Caco-2 (cell line): Measurements from ENCODE around the gene CCDC116. TPM values are rescaled to one million over a fixed set of nuclear protein-coding genes. Genes with fewer than 3 reads are reported as not detected.

ENCODE experiments used
- BruUV-seq: library from RNA; stranded (reverse); fragments of 400-500 nt; replicated peaks from 2 replicates; lab custom pipeline; 2021; lab: Mats Ljungman, UMichigan
- CTCF ChIA-PET: fragments of 300-600 bp; sonication (Branson Sonifier 250); formaldehyde crosslinking; loops from one replicate; lab custom pipeline; 2022; ENCODE audit warnings: antibody characterized with exemption; lab: Charles Lee
- POLR2A ChIA-PET: fragments of 300-600 bp; sonication (Branson Sonifier 250); formaldehyde crosslinking; loops from one replicate; lab custom pipeline; 2022; ENCODE audit warnings: antibody characterized with exemption; lab: Charles Lee
- DNase-seq, 2 experiments: peaks; one replicate each; pipeline versions ENCODE4 v3.0.0 to v3.0.0-alpha.2; 2020 to 2022
- H3K27me3 ChIP-seq: replicated peaks from 2 replicates; pipeline ENCODE4 v1.6.0; 2011; ENCODE audit warnings: low read length; ENCODE audit not compliant: control insufficient read depth, insufficient read depth
- H3K36me3 ChIP-seq: 2 replicates; pipeline ENCODE4 v1.5.1; 2011; ENCODE audit warnings: low read length; ENCODE audit not compliant: control insufficient read depth, insufficient read depth
- H3K4me1 ChIP-seq: fragments of 250-450 bp; sonication (Bioruptor Pico); 2 replicates; pipeline ENCODE4 v1.5.1; 2020; ENCODE audit warnings: mild to moderate bottlenecking
- H3K4me3 ChIP-seq: 2 replicates; pipeline ENCODE4 v1.5.1; 2011; ENCODE audit warnings: low read depth, mild to moderate bottlenecking, control low read depth, low read length
- H3K9me3 ChIP-seq: fragments of 250-450 bp; sonication (Bioruptor Pico); 2 replicates; pipeline ENCODE4 v1.5.1; 2020; ENCODE audit warnings: mild to moderate bottlenecking, moderate library complexity
- H3K27ac Mint-ChIP-seq: one replicate; pipeline ENCODE4 v1.8.0; 2022; ENCODE audit warnings: mixed read lengths; ENCODE audit not compliant: unreplicated experiment
- H3K27me3 Mint-ChIP-seq: one replicate; pipeline ENCODE4 v1.8.0; 2022; ENCODE audit warnings: mixed read lengths; ENCODE audit not compliant: insufficient read depth, unreplicated experiment
- H3K36me3 Mint-ChIP-seq: one replicate; pipeline ENCODE4 v1.8.0; 2022; ENCODE audit warnings: mild to moderate bottlenecking, mixed read lengths; ENCODE audit not compliant: insufficient read depth, unreplicated experiment
- H3K4me1 Mint-ChIP-seq: one replicate; pipeline ENCODE4 v1.8.0; 2022; ENCODE audit warnings: low read depth, mixed read lengths; ENCODE audit not compliant: unreplicated experiment
- H3K4me3 Mint-ChIP-seq: one replicate; pipeline ENCODE4 v1.8.0; 2022; ENCODE audit warnings: mild to moderate bottlenecking, moderate library complexity, mixed read lengths; ENCODE audit not compliant: unreplicated experiment
- H3K9me3 Mint-ChIP-seq: one replicate; pipeline ENCODE4 v1.8.0; 2022; ENCODE audit warnings: mixed read lengths; ENCODE audit not compliant: unreplicated experiment
- intact Hi-C: fragments of 100-400 bp; cut with micrococcal nuclease; formaldehyde crosslinking; loops from one replicate; pipeline ENCODE4 v1.10.0; 2022; ENCODE audit not compliant: unreplicated experiment
- total RNA-seq: library from RNA; stranded (reverse); gene quantifications from 2 replicates; pipeline ENCODE4 v1.2.3, GENCODE V29; 2022
- TF ChIP-seq, protein P1 (sequence below), 2 experiments: fragments of 200-600 bp in 1 of 2; IDR thresholded peaks; 1 replicate in 1 of 2; 2 replicates in 1 of 2; pipeline versions ENCODE4 v1.5.1 to v1.8.0; 2011 to 2022; ENCODE audit warnings: antibody characterized with exemption in 1 of 2, control low read depth in 1 of 2, inconsistent platforms in 1 of 2, low read depth in 1 of 2, low read length in 1 of 2, mild to moderate bottlenecking in 1 of 2, moderate library complexity in 1 of 2; ENCODE audit not compliant: insufficient read depth in 1 of 2, severe bottlenecking in 1 of 2, unreplicated experiment in 1 of 2

CCDC116 gene
- total RNA-seq, 1 experiment from 2014 or later = not detected

DNA sequence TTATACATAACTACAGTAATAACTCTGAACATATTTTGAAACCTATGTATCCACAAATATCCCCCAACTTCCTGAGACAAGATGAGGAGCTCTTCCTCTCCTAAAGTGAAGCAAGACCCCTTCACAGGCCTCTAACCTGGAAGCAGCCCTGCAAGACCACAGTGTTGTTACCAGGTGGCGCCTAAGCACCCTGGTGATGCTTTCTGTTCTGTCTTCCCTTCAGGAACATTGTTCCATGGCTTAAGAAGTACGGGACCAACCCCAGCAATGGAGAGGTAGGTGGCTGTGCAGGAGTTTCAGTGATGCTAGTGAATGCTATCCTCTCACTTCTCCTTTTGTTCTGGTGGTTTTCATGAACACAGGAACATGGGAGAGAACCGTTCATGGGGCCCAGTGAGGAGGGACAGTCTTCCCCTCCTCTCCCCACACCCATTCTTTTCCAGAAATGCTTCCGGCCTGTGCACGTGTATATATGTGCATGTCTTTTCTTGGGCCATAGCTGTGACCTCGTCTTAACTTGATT, 39.6 kb downstream of the CCDC116 start:
- Mint-ChIP-seq H3K27ac (no peak overlapping the region), H3K27me3 (no peaks in the 10 kb centered on the region), H3K9me3 (no peaks in the 10 kb centered on the region), H3K4me1 (peaks cover 12% of the 10 kb centered on the region), H3K4me3 (no peak overlapping the region), H3K36me3 (peaks cover 55% of the 10 kb centered on the region)
- H3K27me3 ChIP-seq = no peaks in the 10 kb centered on the region
- ChIA-PET POLR2A (no interaction called here), CTCF (no interaction called here)
- no peak for DNase-seq
- no TSS peak for BruUV-seq
- H3K36me3 ChIP-seq = peaks cover 9% of the 10 kb centered on the region
- H3K4me3 ChIP-seq = no peak overlapping the region
- TF ChIP-seq, protein P1, sequence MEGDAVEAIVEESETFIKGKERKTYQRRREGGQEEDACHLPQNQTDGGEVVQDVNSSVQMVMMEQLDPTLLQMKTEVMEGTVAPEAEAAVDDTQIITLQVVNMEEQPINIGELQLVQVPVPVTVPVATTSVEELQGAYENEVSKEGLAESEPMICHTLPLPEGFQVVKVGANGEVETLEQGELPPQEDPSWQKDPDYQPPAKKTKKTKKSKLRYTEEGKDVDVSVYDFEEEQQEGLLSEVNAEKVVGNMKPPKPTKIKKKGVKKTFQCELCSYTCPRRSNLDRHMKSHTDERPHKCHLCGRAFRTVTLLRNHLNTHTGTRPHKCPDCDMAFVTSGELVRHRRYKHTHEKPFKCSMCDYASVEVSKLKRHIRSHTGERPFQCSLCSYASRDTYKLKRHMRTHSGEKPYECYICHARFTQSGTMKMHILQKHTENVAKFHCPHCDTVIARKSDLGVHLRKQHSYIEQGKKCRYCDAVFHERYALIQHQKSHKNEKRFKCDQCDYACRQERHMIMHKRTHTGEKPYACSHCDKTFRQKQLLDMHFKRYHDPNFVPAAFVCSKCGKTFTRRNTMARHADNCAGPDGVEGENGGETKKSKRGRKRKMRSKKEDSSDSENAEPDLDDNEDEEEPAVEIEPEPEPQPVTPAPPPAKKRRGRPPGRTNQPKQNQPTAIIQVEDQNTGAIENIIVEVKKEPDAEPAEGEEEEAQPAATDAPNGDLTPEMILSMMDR (IDR thresholded peaks at IDR 0.05; ENCODE audit: insufficient read depth in 1 of 2, low read depth in 1 of 2, low read length in 1 of 2, severe bottlenecking in 1 of 2, unreplicated experiment in 1 of 2) = no peak
- H3K4me1 ChIP-seq = no peaks in the 10 kb centered on the region
- no peaks in the 10 kb centered on the region for H3K9me3 ChIP-seq
- intact Hi-C loops = no loop called here

- no peaks in the 10 kb centered on the region for H3K27me3 ChIP-seq
- ChIA-PET CTCF (interaction anchor here (0.7 kb wide), 1 partner anchor 53 kb away, joined by 3 read pairs; no protein-coding TSS in a partner anchor), POLR2A (no interaction called here)
- Mint-ChIP-seq H3K27me3 (no peaks in the 10 kb centered on the region), H3K27ac (no peak overlapping the region), H3K4me1 (peaks cover 7% of the 10 kb centered on the region), H3K9me3 (no peaks in the 10 kb centered on the region), H3K36me3 (peaks cover 71% of the 10 kb centered on the region), H3K4me3 (no peak overlapping the region)
- intact Hi-C loops = no loop called here
- H3K4me1 ChIP-seq = no peaks in the 10 kb centered on the region
- no peaks in the 10 kb centered on the region for H3K9me3 ChIP-seq
- no peak for DNase-seq
- H3K36me3 ChIP-seq = peaks cover 9% of the 10 kb centered on the region
- TF ChIP-seq, protein P1 (IDR thresholded peaks at IDR 0.05; ENCODE audit: insufficient read depth in 1 of 2, low read depth in 1 of 2, low read length in 1 of 2, severe bottlenecking in 1 of 2, unreplicated experiment in 1 of 2) = no peak
- BruUV-seq = no TSS peak
- H3K4me3 ChIP-seq = no peak overlapping the region
Measured at GRCh38 chr22:21673534-21674321, 41.2 kb downstream of the CCDC116 start.

- ChIA-PET CTCF (no interaction called here), POLR2A (no interaction called here)
- Histone ChIP-seq H3K27me3 (no peaks in the 10 kb centered on the region), H3K4me1 (no peaks in the 10 kb centered on the region), H3K9me3 (no peaks in the 10 kb centered on the region), H3K4me3 (no peak overlapping the region), H3K36me3 (peaks cover 9% of the 10 kb centered on the region)
- BruUV-seq = no TSS peak
- Mint-ChIP-seq H3K4me3 (no peak overlapping the region), H3K36me3 (peaks cover 64% of the 10 kb centered on the region), H3K27me3 (no peaks in the 10 kb centered on the region), H3K27ac (no peak overlapping the region), H3K4me1 (no peaks in the 10 kb centered on the region), H3K9me3 (no peaks in the 10 kb centered on the region)
- no peak for DNase-seq
- TF ChIP-seq, protein P1 (IDR thresholded peaks at IDR 0.05; ENCODE audit: insufficient read depth in 1 of 2, low read depth in 1 of 2, low read length in 1 of 2, severe bottlenecking in 1 of 2, unreplicated experiment in 1 of 2) = no peak
- intact Hi-C loops = no loop called here
Measured at GRCh38 chr22:21674638-21675245, 42.2 kb downstream of the CCDC116 start.
